ENCODE results near the gene ZGPAT. TPM values are rescaled to one million over a fixed set of nuclear protein-coding genes. Genes with fewer than 3 reads are reported as not detected.
A peak's percentile ranks its signal among the peaks of the same experiment; 100 is the strongest.

ZGPAT gene
- total and polyA plus RNA-seq, 12 donors, result 11.8 to 44.7 (median 16.1) TPM

DNA sequence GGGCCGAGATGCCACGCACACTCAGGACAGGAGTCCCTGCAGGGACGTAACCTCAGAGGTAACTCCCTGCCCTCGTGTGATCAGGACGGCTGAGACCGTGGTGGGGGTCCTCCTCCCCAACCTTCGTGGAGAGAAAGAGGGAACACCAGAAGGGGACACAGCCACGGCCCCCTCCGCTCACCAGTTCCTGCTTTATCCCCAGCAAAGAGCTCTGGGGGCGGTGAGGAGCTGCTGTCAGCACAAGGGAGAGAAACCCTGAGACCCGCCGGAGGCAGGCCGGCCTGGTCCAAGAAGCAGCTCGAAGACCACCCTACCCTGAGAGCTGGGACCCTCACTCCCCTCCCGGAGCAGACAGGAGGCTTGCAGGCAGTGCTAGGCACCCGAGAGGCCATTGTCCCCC is 76.1 kb downstream of the ZGPAT start:
- intact Hi-C loops (cut with DNase I), result loop anchor here in 6 of 10 donors (2.0 to 10.0 kb wide), 4 partner anchors 81 to 191 kb away; partner anchors contain the start of genes TPD52L2 (in 3 of the 6), ABHD16B (in 2 of the 6) and SAMD10 (in 2 of the 6)
- no peak overlapping the region for H3K4me3 ChIP-seq
- peak overlapping the region in 1 of 10 donors; percentile 30 for H3K27ac ChIP-seq
- 76 to 82% methylated on average over 16 of the region's 16 CpGs for WGBS, 2 donors
- TF ChIP-seq, protein P1, sequence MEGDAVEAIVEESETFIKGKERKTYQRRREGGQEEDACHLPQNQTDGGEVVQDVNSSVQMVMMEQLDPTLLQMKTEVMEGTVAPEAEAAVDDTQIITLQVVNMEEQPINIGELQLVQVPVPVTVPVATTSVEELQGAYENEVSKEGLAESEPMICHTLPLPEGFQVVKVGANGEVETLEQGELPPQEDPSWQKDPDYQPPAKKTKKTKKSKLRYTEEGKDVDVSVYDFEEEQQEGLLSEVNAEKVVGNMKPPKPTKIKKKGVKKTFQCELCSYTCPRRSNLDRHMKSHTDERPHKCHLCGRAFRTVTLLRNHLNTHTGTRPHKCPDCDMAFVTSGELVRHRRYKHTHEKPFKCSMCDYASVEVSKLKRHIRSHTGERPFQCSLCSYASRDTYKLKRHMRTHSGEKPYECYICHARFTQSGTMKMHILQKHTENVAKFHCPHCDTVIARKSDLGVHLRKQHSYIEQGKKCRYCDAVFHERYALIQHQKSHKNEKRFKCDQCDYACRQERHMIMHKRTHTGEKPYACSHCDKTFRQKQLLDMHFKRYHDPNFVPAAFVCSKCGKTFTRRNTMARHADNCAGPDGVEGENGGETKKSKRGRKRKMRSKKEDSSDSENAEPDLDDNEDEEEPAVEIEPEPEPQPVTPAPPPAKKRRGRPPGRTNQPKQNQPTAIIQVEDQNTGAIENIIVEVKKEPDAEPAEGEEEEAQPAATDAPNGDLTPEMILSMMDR (IDR thresholded peaks at IDR 0.05), result no peak
- peaks cover 14 to 43% (median 33%) of the 10 kb centered on the region in 9 donors for H3K4me1 ChIP-seq
- H3K36me3 ChIP-seq, result peaks cover 0 to 41% (median 5%) of the 10 kb centered on the region in 9 donors
- no peaks in the 10 kb centered on the region for H3K27me3 ChIP-seq
- no peak for DNase-seq
- no peaks in the 10 kb centered on the region for H3K9me3 ChIP-seq
- no peak for ATAC-seq

DNA sequence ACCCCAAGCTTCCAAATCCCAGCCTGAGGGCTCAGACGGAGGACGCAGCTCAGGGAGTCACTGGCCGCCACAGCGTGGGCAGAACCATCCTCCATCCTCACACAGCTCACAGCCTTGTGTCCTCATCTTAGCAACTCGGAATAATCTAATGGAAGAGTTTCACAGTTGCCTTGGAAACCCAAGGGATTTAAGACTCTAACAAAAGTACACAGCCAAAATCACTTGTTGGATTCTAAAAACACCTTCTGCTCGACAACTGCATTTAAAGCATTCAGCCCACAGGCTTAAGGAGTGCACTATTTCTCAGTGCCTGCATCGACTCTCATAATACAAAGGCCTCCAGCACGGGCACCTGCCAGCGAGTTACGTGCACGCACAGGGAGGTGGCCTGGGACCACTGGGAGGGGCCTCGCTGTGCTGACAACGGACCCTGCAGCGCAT is 77.9 kb downstream of the ZGPAT start:
- intact Hi-C loops (cut with DNase I), result loop anchor here in 9 of 10 donors (2.0 to 10.0 kb wide), 6 partner anchors 37 to 189 kb away; partner anchors contain the start of genes ABHD16B (in 6 of the 9), TPD52L2 (in 5 of the 9) and SAMD10 (in 2 of the 9)
- H3K27me3 ChIP-seq, result no peaks in the 10 kb centered on the region
- H3K9me3 ChIP-seq, result no peaks in the 10 kb centered on the region
- ATAC-seq, result no peak
- DNase-seq, result no peak
- TF ChIP-seq, protein P1 (IDR thresholded peaks at IDR 0.05), result no peak
- H3K36me3 ChIP-seq, result peaks cover 0 to 58% (median 21%) of the 10 kb centered on the region in 9 donors
- peaks cover 20 to 61% (median 45%) of the 10 kb centered on the region in 9 donors for H3K4me1 ChIP-seq
- H3K4me3 ChIP-seq, result no peak overlapping the region
- peak overlapping the region in 8 of 10 donors; percentile 52 to 95 (median 80) for H3K27ac ChIP-seq
- WGBS, 2 donors, result 64 to 68% methylated on average over 14 of the region's 14 CpGs

Other genes starting within 250 kb of the ZGPAT start
- gene KCNQ2, start 235.4 kb upstream of the ZGPAT start, total RNA-seq, result 1 to 10 TPM in 3 of 10 donors, under 1 TPM in 1, not detected in 6; 0.26 to 3.8 (median 1.9) TPM
- gene KCNQ2, start 235.4 kb upstream of the ZGPAT start, polyA plus RNA-seq, result under 1 TPM in 1 of 2 donors, not detected in 1; 0.03 TPM
- gene EEF1A2, start 209.0 kb upstream of the ZGPAT start, total RNA-seq, result 1,000 to 10,000 TPM; 1,074 to 1,437 (median 1,307) TPM
- 1,000 to 10,000 TPM in 1 of 2 donors, 100 to 1,000 TPM in 1; 881 to 1,465 TPM for gene EEF1A2, start 209.0 kb upstream of the ZGPAT start, polyA plus RNA-seq
- 100 to 1,000 TPM; 186 to 433 (median 269) TPM for gene PPDPF, start 187.3 kb upstream of the ZGPAT start, total RNA-seq
- gene PPDPF, start 187.3 kb upstream of the ZGPAT start, polyA plus RNA-seq, result 100 to 1,000 TPM; 261 to 324 TPM
- under 1 TPM in 2 of 10 donors, not detected in 8; 0.06 to 0.28 TPM for gene PTK6, start 170.7 kb upstream of the ZGPAT start, total RNA-seq
- gene PTK6, start 170.7 kb upstream of the ZGPAT start, polyA plus RNA-seq, result under 1 TPM in 1 of 2 donors, not detected in 1; 0.03 TPM
- not detected for gene SRMS, start 160.3 kb upstream of the ZGPAT start, total RNA-seq
- gene SRMS, start 160.3 kb upstream of the ZGPAT start, polyA plus RNA-seq, result not detected
- under 1 TPM in 4 of 10 donors, not detected in 6; 0.09 to 0.23 (median 0.16) TPM for gene FNDC11, start 153.9 kb upstream of the ZGPAT start, total RNA-seq
- gene FNDC11, start 153.9 kb upstream of the ZGPAT start, polyA plus RNA-seq, result under 1 TPM; 0.19 to 0.29 TPM
- gene HELZ2, start 133.8 kb upstream of the ZGPAT start, total RNA-seq, result 10 to 100 TPM; 10.8 to 34.3 (median 12.7) TPM
- 10 to 100 TPM in 1 of 2 donors, 1 to 10 TPM in 1; 4.8 to 12.2 TPM for gene HELZ2, start 133.8 kb upstream of the ZGPAT start, polyA plus RNA-seq
- 1 to 10 TPM; 4.9 to 7.5 (median 5.8) TPM for gene GMEB2, start 80.9 kb upstream of the ZGPAT start, total RNA-seq
- 1 to 10 TPM; 6.0 to 8.2 TPM for gene GMEB2, start 80.9 kb upstream of the ZGPAT start, polyA plus RNA-seq
- gene STMN3, start 54.6 kb upstream of the ZGPAT start, total RNA-seq, result 1 to 10 TPM; 1.7 to 9.9 (median 3.9) TPM
- 1 to 10 TPM; 9.7 TPM for gene STMN3, start 54.6 kb upstream of the ZGPAT start, polyA plus RNA-seq
- 10 to 100 TPM in 5 of 10 donors, 1 to 10 TPM in 5; 6.1 to 14.5 (median 10.3) TPM for gene RTEL1, start 49.7 kb upstream of the ZGPAT start, total RNA-seq
- 10 to 100 TPM in 1 of 2 donors, 1 to 10 TPM in 1; 5.3 to 18.8 TPM for gene RTEL1, start 49.7 kb upstream of the ZGPAT start, polyA plus RNA-seq
- gene TNFRSF6B, start 11.4 kb upstream of the ZGPAT start, total RNA-seq, result 1 to 10 TPM in 4 of 10 donors, under 1 TPM in 6; 0.26 to 5.1 (median 0.57) TPM
- 10 to 100 TPM; 11.7 to 12.5 TPM for gene TNFRSF6B, start 11.4 kb upstream of the ZGPAT start, polyA plus RNA-seq
- 10 to 100 TPM; 34.9 to 51.6 (median 38.8) TPM for gene ARFRP1, start 63 bp upstream of the ZGPAT start, total RNA-seq
- 10 to 100 TPM; 43.2 to 59.1 TPM for gene ARFRP1, start 63 bp upstream of the ZGPAT start, polyA plus RNA-seq
- 1 to 10 TPM in 9 of 10 donors, under 1 TPM in 1; 0.79 to 4.1 (median 2.7) TPM for gene LIME1, start 28.6 kb downstream of the ZGPAT start, total RNA-seq
- 10 to 100 TPM in 1 of 2 donors, 1 to 10 TPM in 1; 4.9 to 15.7 TPM for gene LIME1, start 28.6 kb downstream of the ZGPAT start, polyA plus RNA-seq
- 10 to 100 TPM; 64.4 to 85.3 (median 76.8) TPM for gene SLC2A4RG, start 31.7 kb downstream of the ZGPAT start, total RNA-seq
- 100 to 1,000 TPM in 1 of 2 donors, 10 to 100 TPM in 1; 36.3 to 114 TPM for gene SLC2A4RG, start 31.7 kb downstream of the ZGPAT start, polyA plus RNA-seq
- gene ZBTB46, start 123.2 kb downstream of the ZGPAT start, total RNA-seq, result 10 to 100 TPM; 10.2 to 25.4 (median 14.7) TPM
- 10 to 100 TPM in 1 of 2 donors, 1 to 10 TPM in 1; 5.6 to 10.3 TPM for gene ZBTB46, start 123.2 kb downstream of the ZGPAT start, polyA plus RNA-seq
- gene ABHD16B, start 153.5 kb downstream of the ZGPAT start, total RNA-seq, result not detected
- gene ABHD16B, start 153.5 kb downstream of the ZGPAT start, polyA plus RNA-seq, result under 1 TPM; 0.32 to 0.59 TPM
- gene TPD52L2, start 157.2 kb downstream of the ZGPAT start, total RNA-seq, result 10 to 100 TPM; 60.1 to 83.0 (median 72.8) TPM
- gene TPD52L2, start 157.2 kb downstream of the ZGPAT start, polyA plus RNA-seq, result 100 to 1,000 TPM in 1 of 2 donors, 10 to 100 TPM in 1; 50.6 to 119 TPM
- 10 to 100 TPM; 32.8 to 52.2 (median 38.5) TPM for gene DNAJC5, start 187.1 kb downstream of the ZGPAT start, total RNA-seq
- 10 to 100 TPM; 19.5 to 23.8 TPM for gene DNAJC5, start 187.1 kb downstream of the ZGPAT start, polyA plus RNA-seq
- gene UCKL1, start 248.4 kb downstream of the ZGPAT start, total RNA-seq, result 10 to 100 TPM; 27.3 to 70.4 (median 39.0) TPM
- 100 to 1,000 TPM in 1 of 2 donors, 10 to 100 TPM in 1; 36.3 to 130 TPM for gene UCKL1, start 248.4 kb downstream of the ZGPAT start, polyA plus RNA-seq